Activated CD8-positive, alpha-beta memory T cell treated with anti-CD3 and anti-CD28 coated beads for 1 hour (primary cell): ENCODE data around the gene LSS.
"Not testable (repeated sequence)": the region's sequence is repeated elsewhere in the genome, so short reads cannot be mapped to it uniquely, and the experiment has no call there.

Experiments
- DNase-seq, 2 donors: peaks; one replicate each; pipeline ENCODE4 v3.0.0-alpha.2; 2020; ENCODE audit warnings: low read depth in 1 of 2; ENCODE audit errors: extremely low read depth in 1 of 2

LSS gene

GRCh38 chr21:46188226-46189212, 40.1 kb downstream of the LSS start:
- DNase-seq, result no peak

GRCh38 chr21:46187814-46188213, 40.8 kb downstream of the LSS start:
- DNase-seq, result no peak

GRCh38 chr21:46187261-46187660, 41.3 kb downstream of the LSS start:
- DNase-seq, result no peak

GRCh38 chr21:46185716-46186115, 42.9 kb downstream of the LSS start:
- no peak for DNase-seq

GRCh38 chr21:46184625-46185555, 43.7 kb downstream of the LSS start:
- peak; percentile 46 to 57 for DNase-seq

- DNase-seq, result peak in 1 of 2 donors; percentile 28
These were observed 44.5 kb downstream of the LSS start, which contains the start of gene SPATC1L for GRCh38 chr21:46183910-46184624. SPATC1L (minus strand) TSS chr21:46184459; CDS start chr21:46182816, 1,643 bp downstream.

GRCh38 chr21:46183337-46183909, 45.2 kb downstream of the LSS start:
- DNase-seq, result not testable (repeated sequence)

- no peak for DNase-seq
These were observed 45.8 kb downstream of the LSS start for GRCh38 chr21:46182548-46183336.

- no peak for DNase-seq
These were observed 46.5 kb downstream of the LSS start for GRCh38 chr21:46181953-46182547.

GRCh38 chr21:46181436-46181835, 47.1 kb downstream of the LSS start:
- DNase-seq, result no peak

GRCh38 chr21:46180778-46181391, 47.7 kb downstream of the LSS start:
- DNase-seq, result no peak

- DNase-seq, result no peak
These were observed 48.4 kb downstream of the LSS start for GRCh38 chr21:46180079-46180722.

GRCh38 chr21:46179708-46180078, 48.9 kb downstream of the LSS start:
- no peak for DNase-seq

GRCh38 chr21:46178961-46179360, 49.6 kb downstream of the LSS start:
- DNase-seq, result no peak

- DNase-seq, result not testable (repeated sequence)
These were observed 52.0 kb downstream of the LSS start for GRCh38 chr21:46176443-46177129.

GRCh38 chr21:46173573-46173972, 55.0 kb downstream of the LSS start:
- DNase-seq, result no peak

- no peak for DNase-seq
These were observed 55.6 kb downstream of the LSS start for GRCh38 chr21:46172863-46173528.
